NCI-H510A (cell line): ENCODE results near the gene SMTN.
"Not testable (repeated sequence)": the region's sequence is repeated elsewhere in the genome, so short reads cannot be mapped to it uniquely, and the experiment has no call there.

ENCODE experiments used
- DNase-seq: peaks from one replicate; lab custom pipeline; 2025; lab: John Stamatoyannopoulos, UW

The SMTN gene

DNA sequence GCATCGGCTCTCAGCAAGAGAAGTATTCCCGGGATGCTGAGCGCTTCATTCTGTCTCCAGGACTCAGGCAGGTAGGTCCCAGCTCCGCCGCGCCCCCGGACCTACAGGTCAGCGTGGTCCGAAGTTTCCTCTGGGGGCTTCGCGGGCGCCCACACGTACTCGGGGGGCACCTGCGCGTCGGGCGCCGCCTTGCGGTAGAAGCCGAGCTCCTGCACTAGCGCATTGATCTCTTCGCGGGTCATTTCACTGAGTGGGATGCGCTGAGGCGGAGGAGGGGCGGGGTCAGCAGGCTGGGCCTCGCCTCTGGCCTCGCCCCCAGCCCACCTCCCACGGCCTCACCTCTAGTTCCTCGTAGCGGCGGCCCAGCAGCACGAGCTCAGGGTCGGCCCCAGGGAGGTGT, 23.8 kb downstream of the SMTN start:
- no peak for DNase-seq

DNA sequence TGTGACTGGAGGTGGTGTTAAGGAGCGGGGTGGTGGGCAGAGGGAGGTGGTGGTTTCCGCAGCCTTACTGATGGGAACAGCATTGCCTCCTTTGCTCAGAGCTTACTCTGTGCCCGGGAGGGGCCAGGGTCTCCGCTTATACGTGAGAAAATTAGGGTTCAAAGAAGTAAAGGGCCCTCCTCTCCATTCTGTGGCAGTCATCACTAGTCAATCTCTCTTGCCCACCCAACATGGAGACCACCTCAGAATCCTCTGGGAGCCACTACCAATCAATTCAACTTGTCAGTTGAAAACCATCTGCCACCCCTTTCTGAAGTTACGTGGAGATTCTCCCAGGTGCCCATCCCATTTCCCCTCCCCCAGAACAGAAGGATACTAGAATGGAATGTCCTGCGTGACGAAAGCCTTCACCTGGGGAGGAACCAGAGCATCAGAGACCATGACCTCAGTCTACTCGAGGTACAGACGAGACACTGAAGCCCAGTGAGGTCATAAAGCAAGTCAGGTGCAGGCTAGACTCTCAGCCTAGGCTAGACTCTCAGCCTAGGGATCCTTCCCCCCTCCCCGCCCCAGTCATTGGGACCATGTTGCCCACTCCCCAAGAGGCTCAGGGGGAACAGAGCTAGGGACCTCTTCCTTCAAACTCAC, 24.3 kb downstream of the SMTN start:
- no peak for DNase-seq

DNA sequence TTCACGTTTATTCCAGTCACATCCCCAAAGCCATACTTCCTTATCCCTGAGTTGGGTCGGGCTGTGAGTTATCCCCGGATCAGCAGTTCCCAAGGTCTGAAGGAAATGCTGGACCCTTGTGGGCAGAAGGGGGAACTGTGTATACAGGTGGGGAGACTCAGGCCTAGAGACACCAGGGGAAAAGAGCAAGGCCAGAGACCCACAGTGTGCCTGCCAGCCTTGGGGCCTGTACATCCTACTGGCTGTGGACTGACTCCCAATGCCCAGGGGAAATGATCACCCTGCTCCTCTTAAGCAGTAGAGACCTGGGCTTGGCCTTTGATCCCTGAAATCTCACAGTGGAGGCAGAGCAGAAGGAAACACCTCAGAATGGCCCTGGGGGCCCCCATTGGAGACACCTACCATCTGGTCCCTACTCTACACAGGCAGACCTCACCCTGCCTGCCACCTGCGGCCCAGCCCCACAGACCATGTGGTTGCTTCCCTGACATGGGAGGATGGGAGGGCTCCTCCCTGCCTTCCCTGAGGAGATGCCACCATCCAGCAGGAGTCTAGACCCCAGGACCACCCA, 25.0 kb downstream of the SMTN start:
- no peak for DNase-seq

DNA sequence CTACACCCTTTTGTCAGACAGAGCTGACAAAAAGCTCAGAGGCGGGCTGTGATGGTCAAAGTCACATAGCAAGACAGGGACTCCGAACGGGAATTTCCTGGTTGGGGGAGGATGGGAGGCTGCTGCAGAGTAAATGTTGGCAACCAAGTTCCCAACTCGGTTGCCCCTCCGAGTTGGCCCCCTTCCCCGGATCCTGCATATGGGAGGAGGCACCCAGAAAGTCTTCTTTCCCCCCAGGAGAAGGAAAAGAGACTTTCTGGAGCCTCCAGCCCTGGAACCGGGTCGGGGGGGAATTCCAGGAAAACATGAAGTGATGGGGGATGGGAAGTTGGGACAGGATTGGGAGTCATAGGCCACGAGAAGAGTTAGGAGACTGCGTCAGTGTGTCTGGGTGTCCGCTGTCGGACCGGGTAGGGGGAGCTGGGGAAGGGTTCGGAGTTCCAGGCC, 25.6 kb downstream of the SMTN start:
- DNase-seq, result no peak

DNA sequence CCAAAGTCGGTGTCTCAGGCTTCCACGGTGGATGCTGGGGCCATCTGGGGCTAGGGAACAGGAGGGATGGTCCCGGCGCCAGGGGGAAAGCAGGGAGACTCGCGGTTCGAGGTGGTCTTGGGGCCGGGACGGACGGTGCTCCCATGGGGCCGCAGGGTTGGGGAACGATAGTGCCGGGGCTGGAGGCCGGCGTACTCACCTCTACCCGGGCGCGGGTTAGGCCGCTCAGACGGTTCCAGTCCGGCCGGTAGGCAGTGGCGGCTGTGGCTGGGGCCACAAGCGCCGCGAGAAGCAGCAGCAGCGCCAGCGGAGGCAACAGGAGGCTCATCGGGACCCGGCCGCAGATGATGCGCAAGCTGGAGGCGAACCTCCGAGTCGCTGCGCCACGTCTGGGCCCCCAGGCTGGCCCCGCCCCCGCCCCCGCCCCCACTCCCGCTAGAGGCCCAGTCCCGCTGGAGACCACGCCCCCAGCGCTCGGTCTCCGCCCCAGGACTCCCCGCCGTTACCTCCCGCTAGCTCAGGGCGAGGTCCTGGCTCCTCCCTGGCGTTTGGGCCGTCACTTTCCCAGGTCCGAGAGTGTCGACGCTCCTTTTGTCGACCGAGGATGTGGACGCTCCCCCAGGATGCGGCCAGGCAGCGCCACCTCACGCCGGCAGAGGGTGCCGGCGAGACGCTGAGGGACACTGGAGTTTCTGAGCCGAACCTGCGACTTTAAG, 26.2 kb downstream of the SMTN start, which contains the start of gene SELENOM:
Gene SELENOM, minus strand, starts transcription at position 391 of the 716 bp plus-strand sequence. Its CDS starts 63 bp downstream, at position 328.
- DNase-seq, result peak; percentile 32

DNA sequence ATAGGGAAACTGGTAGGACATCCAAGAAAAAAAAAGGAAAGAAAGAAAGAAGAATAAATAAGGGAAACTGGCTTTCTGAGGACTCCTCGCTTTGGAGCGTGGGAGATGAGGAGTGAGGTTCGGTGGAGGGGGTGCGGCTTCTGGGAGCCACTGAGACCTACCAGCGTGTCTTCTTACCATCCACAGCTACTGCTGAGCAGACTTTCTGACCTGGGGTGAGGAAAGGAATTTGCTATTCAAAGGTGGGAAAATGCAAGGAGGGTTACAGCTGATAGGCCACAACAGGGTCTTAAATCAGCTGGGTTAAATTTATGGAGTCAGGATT, 26.7 kb downstream of the SMTN start:
- no peak for DNase-seq

DNA sequence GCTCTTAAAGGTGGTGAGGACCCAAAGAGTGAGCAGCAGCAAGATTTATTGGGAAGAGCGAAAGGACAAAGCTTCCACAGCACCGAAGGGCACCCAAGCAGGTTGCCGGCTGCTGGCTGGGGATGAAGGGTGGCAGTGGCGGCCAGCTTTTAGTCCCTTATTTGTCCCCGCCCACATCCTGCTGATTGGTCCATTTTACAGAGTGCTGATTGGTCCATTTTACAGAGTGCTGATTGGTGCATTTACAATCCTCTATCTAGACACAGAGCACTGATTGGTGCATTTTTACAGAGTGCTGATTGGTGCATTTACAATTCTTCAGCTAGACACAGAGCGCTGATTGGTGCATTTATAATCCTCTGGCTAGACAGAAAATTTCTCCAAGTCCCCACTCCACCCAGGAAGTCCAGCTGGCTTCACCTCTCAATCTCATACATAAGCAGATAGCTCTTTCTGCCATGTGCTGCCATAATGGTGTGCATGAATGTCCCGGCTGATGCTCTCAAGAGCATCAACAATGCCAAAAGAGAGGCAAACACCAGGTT, 31.5 kb downstream of the SMTN start:
- DNase-seq, result not testable (repeated sequence)

DNA sequence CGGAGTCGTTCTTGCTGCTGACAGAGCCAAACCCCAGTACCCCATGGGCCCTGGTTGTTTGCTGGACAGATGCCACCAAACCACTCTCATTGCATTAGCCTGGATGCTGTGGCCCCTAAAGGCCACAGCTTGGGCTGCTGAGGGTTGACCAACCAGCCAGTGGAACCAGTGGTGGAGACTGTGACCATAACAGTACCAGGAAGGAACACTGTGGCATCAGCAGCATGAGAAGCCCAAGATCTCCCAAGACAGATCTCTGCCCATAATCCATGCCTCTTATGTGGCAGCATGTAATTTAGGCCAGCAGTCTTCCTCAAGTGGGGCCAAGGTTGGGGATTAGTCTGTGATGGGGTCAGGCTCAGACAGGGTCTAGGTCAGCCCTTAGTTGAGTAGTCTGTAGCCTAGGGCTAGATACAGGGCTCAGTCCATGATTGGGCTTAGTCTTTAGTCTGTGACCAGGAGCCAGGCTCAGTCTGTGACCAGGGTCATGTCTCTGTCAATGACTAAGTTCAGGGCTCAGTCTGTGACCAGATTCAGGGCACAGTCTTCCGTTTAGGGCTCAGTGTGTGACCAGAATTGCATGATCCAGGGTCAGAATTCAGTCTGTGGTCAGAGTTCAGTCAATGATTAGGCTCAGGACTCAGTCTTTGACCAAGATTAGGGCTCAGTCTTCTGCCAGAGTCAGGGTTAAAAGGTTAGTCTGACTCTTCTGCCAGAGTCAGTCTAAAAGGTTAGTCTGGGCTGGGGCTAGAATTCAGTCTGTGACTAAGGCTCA, 37.1 kb downstream of the SMTN start:
- no peak for DNase-seq

DNA sequence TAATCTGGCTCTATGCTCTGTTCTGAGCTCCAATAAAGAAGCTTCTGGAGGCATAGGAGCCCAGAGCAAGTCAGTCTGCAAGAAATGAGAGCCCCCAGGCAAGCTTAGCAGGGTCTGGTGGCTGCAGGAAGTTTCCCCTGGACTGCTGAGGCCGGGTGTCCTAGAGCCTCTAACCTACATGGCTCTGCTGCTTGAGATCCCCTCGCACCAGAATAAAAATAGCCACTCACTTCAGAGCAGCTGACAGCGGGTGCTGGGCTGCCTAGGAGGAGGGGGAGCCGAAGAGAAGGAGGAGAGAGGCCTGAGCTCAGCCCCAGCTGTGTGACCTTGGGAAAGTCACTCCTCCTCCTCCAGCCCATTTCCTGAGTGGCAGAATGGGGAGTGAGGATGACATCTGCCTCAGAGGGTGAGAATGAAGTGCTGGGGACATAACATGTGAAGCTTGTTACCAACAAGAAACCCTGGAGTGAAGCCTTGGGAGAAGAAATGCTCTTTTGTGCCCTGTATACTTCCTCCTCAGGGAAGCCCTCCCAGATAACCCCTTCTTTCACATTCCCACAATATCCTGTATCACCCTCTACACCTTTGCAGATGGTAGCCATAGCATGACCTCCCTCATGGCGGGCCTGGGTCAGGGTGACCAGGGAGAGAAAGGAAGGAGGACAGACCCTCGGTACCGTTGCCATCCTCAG, 38.1 kb downstream of the SMTN start:
- no peak for DNase-seq

DNA sequence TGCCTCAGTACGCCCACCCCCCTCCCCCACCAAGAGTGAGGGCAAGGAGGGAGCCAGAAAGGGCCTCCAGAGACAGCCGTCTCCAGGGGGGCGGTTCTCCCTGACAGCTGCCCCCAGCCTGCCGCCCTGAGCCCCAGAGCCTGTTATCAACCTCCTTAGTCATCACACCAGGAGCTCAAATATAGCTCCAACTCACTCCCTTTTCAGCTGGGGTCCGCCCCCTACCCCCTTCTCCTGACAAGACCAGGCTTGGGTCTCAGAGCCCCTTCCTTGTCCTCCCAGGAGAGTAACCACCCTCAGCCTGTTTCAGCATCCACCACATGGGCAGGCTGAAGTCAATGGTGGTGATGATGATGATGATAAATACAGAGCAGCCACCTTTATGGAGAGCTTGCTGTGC, 39.1 kb downstream of the SMTN start:
- DNase-seq, result no peak

DNA sequence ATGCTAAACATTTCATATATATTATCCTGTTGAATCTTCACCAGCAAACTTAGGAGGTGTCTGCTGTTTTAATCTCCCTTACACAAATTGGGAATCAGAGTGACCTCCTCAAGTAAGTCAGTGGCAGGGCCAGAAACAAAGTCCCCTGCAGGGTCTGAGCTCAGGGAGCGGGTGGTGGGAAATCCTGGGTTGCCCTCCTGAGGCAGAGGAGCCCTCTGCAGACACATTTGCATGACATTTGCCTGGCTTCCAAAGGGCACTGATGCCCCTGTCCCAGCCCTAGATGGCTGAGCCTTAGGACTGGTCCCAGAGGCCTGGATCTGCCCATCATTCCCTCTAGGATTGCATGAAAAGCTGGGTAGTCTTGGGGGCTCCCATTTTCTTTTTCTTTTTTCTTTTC, 39.5 kb downstream of the SMTN start:
- no peak for DNase-seq

DNA sequence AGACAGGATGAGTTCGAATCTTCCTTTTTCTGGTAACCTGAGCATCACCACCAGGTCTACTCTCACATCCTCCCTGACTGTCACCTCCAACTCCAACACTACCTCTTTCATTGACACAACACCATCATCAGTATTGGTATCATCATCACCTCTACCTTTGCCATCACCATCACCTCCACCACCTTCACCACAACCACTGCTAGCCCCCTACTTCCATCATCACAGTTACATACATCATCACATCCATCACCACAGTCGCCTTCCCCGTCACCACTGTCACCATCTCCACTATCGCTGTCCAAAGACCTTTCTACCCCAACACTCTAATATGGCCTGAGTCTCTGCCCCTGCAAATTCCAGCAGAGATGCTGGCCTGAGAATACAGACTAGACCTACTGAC, 40.3 kb downstream of the SMTN start:
- no peak for DNase-seq

DNA sequence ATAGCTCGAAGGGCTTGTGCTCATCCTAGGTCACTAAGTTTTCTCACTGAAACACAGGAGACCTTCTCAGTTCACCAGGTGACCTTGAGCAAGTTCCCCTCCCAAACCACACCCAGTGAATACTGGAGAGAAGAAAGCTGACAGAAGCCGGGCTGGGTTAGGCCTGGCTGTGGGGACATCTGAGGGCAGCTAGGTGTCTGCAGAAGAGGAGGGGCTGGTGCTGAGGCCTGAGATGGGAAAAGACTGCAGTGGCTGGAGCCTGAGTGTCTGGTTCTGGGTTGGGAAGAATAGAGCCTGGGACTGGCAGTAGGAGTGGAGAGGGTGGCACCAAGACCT, 41.0 kb downstream of the SMTN start:
- DNase-seq, result no peak

DNA sequence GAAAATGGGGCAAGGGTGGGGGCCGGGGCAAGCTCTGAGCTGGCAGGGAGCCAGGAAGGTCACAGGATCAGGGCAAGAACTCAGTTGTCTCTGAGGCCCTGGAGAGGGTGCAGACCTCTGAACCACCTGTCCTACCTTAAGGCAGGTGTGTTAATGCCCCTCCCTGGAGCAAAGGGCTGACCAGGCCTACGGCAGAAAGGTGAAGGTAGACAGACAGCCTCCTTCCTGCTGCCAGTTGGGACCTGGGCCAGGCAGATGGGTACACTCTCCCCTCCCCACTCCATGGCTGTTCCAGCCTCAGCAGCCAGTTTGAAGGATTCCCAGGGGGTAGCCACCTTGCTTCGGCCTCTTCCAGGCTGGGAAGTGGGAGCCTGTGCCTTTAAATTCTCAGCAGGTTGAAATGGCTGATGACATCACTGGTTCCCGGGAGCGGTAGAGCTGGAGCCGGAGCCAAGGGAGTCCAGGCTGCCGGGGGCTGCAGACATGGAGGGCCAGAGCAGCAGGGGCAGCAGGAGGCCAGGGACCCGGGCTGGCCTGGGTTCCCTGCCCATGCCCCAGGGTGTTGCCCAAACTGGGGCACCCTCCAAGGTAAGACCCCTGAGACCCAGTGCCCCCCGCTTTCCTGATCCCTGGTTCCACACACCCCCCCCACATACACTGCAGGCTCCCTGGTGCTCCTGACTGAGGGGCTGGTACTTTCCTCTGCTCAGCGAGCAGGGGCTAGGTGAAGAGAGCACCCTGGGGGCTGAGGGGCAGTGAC, 41.6 kb downstream of the SMTN start, which contains the start of gene INPP5J:
Gene INPP5J, plus strand, starts transcription at position 435 of the 760 bp plus-strand sequence. Its CDS starts 49 bp downstream, at position 484.
- peak; percentile 69 for DNase-seq

DNA sequence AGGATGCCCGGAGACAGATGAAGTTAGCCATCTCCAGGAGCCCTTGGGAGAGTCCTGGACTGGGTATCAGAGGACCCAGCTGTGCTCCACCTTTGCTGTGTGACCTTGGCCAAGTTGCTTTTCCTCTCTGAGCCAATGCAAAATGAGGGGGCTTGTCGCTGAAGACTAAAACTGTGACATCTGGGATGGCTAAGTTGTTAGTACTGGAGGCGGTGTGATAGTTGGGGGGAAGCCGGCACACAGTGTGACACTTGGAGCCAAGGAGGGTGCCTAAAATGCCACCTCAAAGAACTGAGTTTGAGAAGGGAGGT, 42.1 kb downstream of the SMTN start:
- no peak for DNase-seq

DNA sequence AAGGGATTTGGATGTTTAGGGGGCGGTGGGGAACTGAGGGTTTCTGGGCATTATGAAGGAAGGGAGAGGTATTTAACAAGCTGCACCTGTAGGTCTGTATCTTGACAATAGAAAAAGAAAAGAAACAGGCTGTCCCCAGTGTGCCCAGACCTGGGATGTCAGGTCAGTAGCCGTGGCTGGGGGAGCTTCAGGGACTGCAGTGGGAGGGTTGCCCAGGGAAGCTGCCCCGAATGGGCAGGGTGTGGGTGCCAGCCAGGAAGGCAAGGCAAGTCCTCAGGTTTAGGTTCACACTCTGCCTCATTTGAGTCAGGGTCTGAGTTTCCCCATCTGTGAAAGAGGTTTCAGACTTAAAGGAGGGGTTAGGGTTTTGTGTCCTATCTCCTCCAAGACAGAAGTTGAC, 43.2 kb downstream of the SMTN start:
- DNase-seq, result no peak

DNA sequence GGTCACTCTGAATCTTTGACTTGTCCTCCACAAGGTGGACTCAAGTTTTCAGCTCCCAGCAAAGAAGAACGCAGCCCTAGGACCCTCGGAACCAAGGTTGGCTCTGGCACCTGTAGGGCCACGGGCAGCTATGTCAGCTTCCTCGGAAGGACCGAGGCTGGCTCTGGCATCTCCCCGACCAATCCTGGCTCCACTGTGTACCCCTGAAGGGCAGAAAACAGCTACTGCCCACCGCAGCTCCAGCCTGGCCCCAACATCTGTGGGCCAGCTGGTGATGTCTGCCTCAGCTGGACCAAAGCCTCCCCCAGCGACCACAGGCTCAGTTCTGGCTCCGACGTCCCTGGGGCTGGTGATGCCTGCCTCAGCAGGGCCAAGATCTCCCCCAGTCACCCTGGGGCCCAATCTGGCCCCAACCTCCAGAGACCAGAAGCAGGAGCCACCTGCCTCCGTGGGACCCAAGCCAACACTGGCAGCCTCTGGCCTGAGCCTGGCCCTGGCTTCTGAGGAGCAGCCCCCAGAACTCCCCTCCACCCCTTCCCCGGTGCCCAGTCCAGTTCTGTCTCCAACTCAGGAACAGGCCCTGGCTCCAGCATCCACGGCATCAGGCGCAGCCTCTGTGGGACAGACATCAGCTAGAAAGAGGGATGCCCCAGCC, 43.8 kb downstream of the SMTN start:
- DNase-seq, result no peak

DNA sequence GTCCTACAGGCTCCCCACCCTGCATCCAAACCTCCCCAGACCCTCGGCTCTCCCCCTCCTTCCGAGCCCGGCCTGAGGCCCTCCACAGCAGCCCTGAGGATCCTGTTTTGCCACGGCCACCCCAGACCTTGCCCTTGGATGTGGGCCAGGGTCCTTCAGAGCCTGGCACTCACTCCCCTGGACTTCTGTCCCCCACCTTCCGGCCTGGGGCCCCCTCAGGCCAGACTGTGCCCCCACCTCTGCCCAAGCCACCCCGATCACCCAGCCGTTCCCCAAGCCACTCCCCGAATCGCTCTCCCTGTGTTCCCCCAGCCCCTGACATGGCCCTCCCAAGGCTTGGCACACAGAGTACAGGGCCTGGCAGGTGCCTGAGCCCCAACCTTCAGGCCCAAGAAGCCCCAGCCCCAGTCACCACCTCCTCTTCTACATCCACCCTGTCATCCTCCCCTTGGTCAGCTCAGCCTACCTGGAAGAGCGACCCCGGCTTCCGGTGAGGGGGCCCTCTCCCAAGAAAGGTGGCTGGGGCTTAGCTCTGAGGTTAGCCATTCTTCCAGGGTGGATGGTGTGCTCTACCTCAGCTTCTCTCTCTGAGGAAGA, 44.5 kb downstream of the SMTN start:
- DNase-seq, result no peak

DNA sequence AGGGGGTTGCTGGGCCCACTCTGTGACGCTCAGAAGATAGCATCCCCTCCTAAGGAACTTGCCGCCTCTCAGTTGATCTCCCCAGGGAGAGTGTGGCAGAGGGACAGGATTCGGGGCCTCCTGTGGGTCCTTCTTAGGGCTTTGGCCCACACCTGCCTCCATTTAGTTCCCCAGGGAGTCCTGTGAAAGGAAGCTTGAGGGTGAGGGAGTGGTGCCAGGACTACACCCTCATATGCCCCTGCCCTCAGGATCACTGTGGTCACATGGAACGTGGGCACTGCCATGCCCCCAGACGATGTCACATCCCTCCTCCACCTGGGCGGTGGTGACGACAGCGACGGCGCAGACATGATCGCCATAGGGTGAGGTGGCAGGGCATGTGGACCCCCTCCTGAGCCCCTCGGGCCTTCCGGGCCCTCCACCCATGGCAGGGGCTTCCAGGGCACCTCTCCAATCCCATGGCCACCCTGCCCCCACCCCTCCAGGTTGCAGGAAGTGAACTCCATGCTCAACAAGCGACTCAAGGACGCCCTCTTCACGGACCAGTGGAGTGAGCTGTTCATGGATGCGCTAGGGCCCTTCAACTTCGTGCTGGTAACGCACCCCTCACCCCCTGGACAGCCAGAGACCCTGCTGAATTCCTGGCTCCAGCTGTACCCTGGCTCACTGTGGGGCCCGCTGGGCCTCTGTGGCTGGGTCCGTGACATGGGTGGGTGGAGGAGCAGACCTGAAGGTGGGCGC, 45.2 kb downstream of the SMTN start:
- peak; percentile 54 for DNase-seq

DNA sequence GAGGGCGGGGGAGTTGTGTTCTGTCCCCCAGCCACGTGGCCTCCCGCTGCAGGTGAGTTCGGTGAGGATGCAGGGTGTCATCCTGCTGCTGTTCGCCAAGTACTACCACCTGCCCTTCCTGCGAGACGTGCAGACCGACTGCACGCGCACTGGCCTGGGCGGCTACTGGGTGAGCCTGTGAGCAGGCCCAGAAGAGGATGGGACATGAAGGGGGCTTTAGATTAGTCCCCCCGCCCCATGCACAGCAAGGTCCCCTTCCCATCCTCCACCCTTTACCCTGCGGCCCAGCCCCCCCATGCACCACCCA, 45.7 kb downstream of the SMTN start:
- DNase-seq, result no peak
